Activated CD4-positive, alpha-beta T cell treated with anti-CD3 and anti-CD28 coated beads, Interleukin-2, amount 10 ng/mL, durations not matched to agents 24 days and 14 days (primary cell): ENCODE data around the gene PCYT2. TPM values are rescaled to one million over a fixed set of nuclear protein-coding genes. Genes with fewer than 3 reads are reported as not detected.

Experiments used
- DNase-seq: peaks from one replicate; pipeline ENCODE4 v3.0.0; 2022
- H3K27ac Mint-ChIP-seq: one replicate; pipeline ENCODE4 v1.8.0; 2022; ENCODE audit warnings: mild to moderate bottlenecking, mixed read lengths
- H3K27me3 Mint-ChIP-seq: one replicate; pipeline ENCODE4 v1.8.0; 2022; ENCODE audit warnings: mixed read lengths
- H3K36me3 Mint-ChIP-seq: one replicate; pipeline ENCODE4 v1.8.0; 2022; ENCODE audit warnings: low read depth, mild to moderate bottlenecking, mixed read lengths
- H3K4me1 Mint-ChIP-seq: one replicate; pipeline ENCODE4 v1.8.0; 2021; ENCODE audit warnings: mixed read lengths
- H3K4me3 Mint-ChIP-seq: one replicate; pipeline ENCODE4 v1.8.0; 2022; ENCODE audit warnings: mild to moderate bottlenecking, moderate library complexity, mixed read lengths
- H3K9me3 Mint-ChIP-seq: one replicate; pipeline ENCODE4 v1.8.0; 2021; ENCODE audit warnings: mixed read lengths
- intact Hi-C: fragments of 100-400 bp; cut with micrococcal nuclease; formaldehyde crosslinking; loops from one replicate; pipeline ENCODE4 v1.15.1; 2023
- total RNA-seq: library from RNA; stranded (reverse); gene quantifications from 2 replicates; pipeline ENCODE4 v1.2.3, GENCODE V29; 2022

Gene PCYT2
- total RNA-seq, 1 donor from 2014 or later, result 46.5 TPM

GRCh38 chr17:81899514-81900166 is 11.6 kb downstream of the PCYT2 start:
- H3K27ac Mint-ChIP-seq, result no peak overlapping the region
- intact Hi-C loops, result no loop called here
- no peak overlapping the region for H3K4me3 Mint-ChIP-seq
- peaks cover 17% of the 10 kb centered on the region for H3K36me3 Mint-ChIP-seq
- peaks cover 7% of the 10 kb centered on the region for H3K27me3 Mint-ChIP-seq
- no peaks in the 10 kb centered on the region for H3K9me3 Mint-ChIP-seq
- DNase-seq, result no peak
- peaks cover 4% of the 10 kb centered on the region for H3K4me1 Mint-ChIP-seq

- H3K4me1 Mint-ChIP-seq, result peaks cover 4% of the 10 kb centered on the region
- H3K9me3 Mint-ChIP-seq, result no peaks in the 10 kb centered on the region
- intact Hi-C loops, result no loop called here
- H3K36me3 Mint-ChIP-seq, result peaks cover 17% of the 10 kb centered on the region
- H3K4me3 Mint-ChIP-seq, result no peak overlapping the region
- DNase-seq, result no peak
- H3K27ac Mint-ChIP-seq, result no peak overlapping the region
- H3K27me3 Mint-ChIP-seq, result peaks cover 7% of the 10 kb centered on the region
These were observed 12.3 kb downstream of the PCYT2 start for GRCh38 chr17:81898885-81899284.

DNA sequence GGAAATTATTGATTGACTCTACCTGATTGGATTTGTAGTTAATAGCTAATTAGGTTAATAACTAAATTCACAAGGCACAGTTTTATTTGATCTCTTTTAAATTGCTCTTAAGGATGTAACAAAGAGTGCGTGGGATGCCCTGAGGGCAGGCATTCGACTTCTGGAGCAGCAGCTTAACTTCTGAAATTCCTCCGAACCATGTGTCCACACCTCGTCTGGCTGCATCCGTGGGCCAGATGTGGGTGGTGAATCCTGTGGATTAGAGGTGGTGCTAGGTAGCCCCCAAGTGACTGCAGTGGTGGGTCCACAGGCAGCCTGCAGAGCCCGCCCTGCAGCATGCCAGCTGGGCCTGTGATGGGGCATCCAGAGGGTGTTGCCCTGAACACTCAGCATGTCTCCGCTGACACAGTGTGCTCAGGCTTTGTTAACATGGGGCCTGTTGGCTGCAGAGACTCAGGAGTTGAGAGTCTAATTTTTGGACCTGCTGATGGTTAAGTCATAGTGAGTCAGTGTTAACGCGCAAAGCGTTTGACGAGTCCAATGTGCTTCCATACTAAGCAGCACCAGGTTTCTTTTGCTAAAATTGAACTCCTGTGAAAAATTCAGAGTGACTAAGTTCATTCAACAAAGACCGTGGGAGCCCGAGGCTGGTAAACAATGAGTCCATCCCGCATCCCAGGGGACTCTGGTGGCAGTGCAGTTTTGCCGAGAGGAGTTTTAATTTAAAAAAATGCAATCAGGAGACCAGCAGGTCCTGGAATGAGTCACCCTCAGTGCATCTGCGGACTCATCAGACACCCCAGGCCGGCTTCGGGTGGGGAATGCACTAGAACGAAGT is 13.0 kb downstream of the PCYT2 start:
- H3K4me1 Mint-ChIP-seq, result peaks cover 4% of the 10 kb centered on the region
- no peak for DNase-seq
- H3K36me3 Mint-ChIP-seq, result peaks cover 20% of the 10 kb centered on the region
- no peaks in the 10 kb centered on the region for H3K9me3 Mint-ChIP-seq
- H3K27ac Mint-ChIP-seq, result no peak overlapping the region
- peaks cover 7% of the 10 kb centered on the region for H3K27me3 Mint-ChIP-seq
- H3K4me3 Mint-ChIP-seq, result no peak overlapping the region
- intact Hi-C loops, result no loop called here

DNA sequence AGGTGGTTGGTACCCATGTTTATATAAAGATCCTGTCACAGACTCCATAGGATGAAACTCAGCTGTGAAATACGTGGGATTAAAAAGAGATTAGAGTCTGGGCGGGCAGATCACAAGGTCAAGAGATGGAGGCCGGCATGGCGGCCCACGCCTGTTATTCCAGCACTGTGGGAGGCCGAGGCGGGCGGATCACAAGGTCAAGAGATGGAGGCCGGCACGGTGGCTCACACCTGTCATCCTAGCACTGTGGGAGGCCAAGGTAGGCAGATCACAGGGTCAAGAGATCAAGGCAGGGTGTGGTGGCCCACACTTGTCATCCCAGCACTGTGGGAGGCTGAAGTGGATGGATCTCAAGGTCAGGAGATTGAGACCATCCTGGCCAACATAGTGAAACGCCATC is 15.8 kb downstream of the PCYT2 start:
- Mint-ChIP-seq H3K4me1 (peaks cover 6% of the 10 kb centered on the region), H3K27me3 (no peaks in the 10 kb centered on the region), H3K36me3 (peaks cover 22% of the 10 kb centered on the region), H3K27ac (no peak overlapping the region), H3K9me3 (no peaks in the 10 kb centered on the region), H3K4me3 (no peak overlapping the region)
- intact Hi-C loops, result no loop called here
- no peak for DNase-seq

GRCh38 chr17:81891303-81891552 is 20.0 kb downstream of the PCYT2 start:
- peak overlapping the region; percentile 94 for H3K4me3 Mint-ChIP-seq
- no peak for DNase-seq
- peaks cover 43% of the 10 kb centered on the region for H3K36me3 Mint-ChIP-seq

GRCh38 chr17:81890447-81891302 is 20.5 kb downstream of the PCYT2 start:
- peak overlapping the region; percentile 94 for H3K27ac Mint-ChIP-seq
- H3K4me3 Mint-ChIP-seq, result peak overlapping the region; percentile 88
- H3K27me3 Mint-ChIP-seq, result no peaks in the 10 kb centered on the region
- H3K9me3 Mint-ChIP-seq, result no peaks in the 10 kb centered on the region
- peak; percentile 80 for DNase-seq
- peaks cover 48% of the 10 kb centered on the region for H3K36me3 Mint-ChIP-seq
- intact Hi-C loops, result loop anchor here (1.0 to 2.0 kb wide), 3 partner anchors 20 to 132 kb away; partner anchors contain the start of genes CENPX and LRRC45
- peaks cover 17% of the 10 kb centered on the region for H3K4me1 Mint-ChIP-seq

More at GRCh38 chr17:81891303-81891552, 20.0 kb downstream of the PCYT2 start:
- Mint-ChIP-seq H3K9me3 (no peaks in the 10 kb centered on the region), H3K4me1 (peaks cover 16% of the 10 kb centered on the region), H3K27me3 (no peaks in the 10 kb centered on the region), H3K27ac (peak overlapping the region; percentile 98)
- intact Hi-C loops, result loop anchor here (1.0 to 2.0 kb wide), 3 partner anchors 21 to 132 kb away; partner anchors contain the start of genes CENPX and LRRC45

- DNase-seq, result no peak
- Mint-ChIP-seq H3K4me3 (peak overlapping the region; percentile 88), H3K9me3 (no peaks in the 10 kb centered on the region), H3K27me3 (no peaks in the 10 kb centered on the region), H3K4me1 (peaks cover 17% of the 10 kb centered on the region), H3K36me3 (peaks cover 56% of the 10 kb centered on the region), H3K27ac (peak overlapping the region; percentile 69)
- intact Hi-C loops, result loop anchor here (2.0 kb wide), 1 partner anchor 133 kb away; the partner anchor contains the start of genes CENPX and LRRC45
These were observed 21.6 kb downstream of the PCYT2 start for GRCh38 chr17:81889602-81890001.

DNA sequence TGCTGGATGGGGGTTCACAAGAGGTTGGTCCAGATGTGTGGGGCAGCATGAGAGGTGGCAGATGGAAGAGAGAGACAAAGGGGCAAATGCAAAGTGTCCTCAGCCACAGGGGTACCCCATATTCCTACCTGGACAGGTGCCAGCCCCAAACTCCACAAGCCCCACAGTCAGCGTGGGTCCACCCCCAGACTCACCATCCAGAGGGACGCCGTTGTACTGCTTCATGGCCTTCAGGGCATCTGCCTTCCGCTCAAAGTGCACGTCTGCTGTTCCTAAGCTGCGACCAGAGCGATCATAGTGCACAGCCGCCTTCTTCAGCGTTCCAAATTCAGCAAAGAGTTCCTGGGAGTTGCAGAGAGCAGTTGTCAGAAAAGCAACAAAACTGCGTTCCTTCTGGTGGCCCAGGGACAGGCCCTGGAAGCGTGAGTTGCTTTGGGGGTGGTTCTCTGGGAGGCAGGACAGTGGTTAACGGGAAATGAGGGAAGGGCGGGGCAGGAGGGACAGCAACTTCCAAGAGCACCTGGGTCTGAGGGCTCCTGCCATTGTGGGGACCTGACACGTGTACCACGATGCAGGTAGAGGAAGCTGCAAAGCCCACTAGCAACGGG is 22.1 kb downstream of the PCYT2 start:
- peak overlapping the region; percentile 70 for H3K4me3 Mint-ChIP-seq
- intact Hi-C loops, result no loop called here
- DNase-seq, result no peak

GRCh38 chr17:81888105-81888987 is 22.9 kb downstream of the PCYT2 start:
- intact Hi-C loops, result no loop called here
- H3K27me3 Mint-ChIP-seq, result no peaks in the 10 kb centered on the region
- peak overlapping the region; percentile 64 for H3K27ac Mint-ChIP-seq
- H3K36me3 Mint-ChIP-seq, result peaks cover 57% of the 10 kb centered on the region
- H3K4me1 Mint-ChIP-seq, result peaks cover 17% of the 10 kb centered on the region
- no peak for DNase-seq
- peak overlapping the region; percentile 70 for H3K4me3 Mint-ChIP-seq
- no peaks in the 10 kb centered on the region for H3K9me3 Mint-ChIP-seq

More for the DNA sequence above, 22.1 kb downstream of the PCYT2 start:
- Mint-ChIP-seq H3K27me3 (no peaks in the 10 kb centered on the region), H3K36me3 (peaks cover 60% of the 10 kb centered on the region), H3K9me3 (no peaks in the 10 kb centered on the region), H3K4me1 (peaks cover 17% of the 10 kb centered on the region), H3K27ac (peak overlapping the region; percentile 69)

- Mint-ChIP-seq H3K4me1 (peaks cover 13% of the 10 kb centered on the region), H3K36me3 (peaks cover 65% of the 10 kb centered on the region), H3K9me3 (no peaks in the 10 kb centered on the region), H3K4me3 (no peak overlapping the region), H3K27me3 (no peaks in the 10 kb centered on the region), H3K27ac (peak overlapping the region; percentile 56)
- no peak for DNase-seq
- intact Hi-C loops, result no loop called here
These were observed 25.2 kb downstream of the PCYT2 start for GRCh38 chr17:81885869-81886548.

GRCh38 chr17:81885454-81885853 is 25.7 kb downstream of the PCYT2 start:
- H3K4me3 Mint-ChIP-seq, result no peak overlapping the region
- peak overlapping the region; percentile 14 for H3K27ac Mint-ChIP-seq
- H3K9me3 Mint-ChIP-seq, result no peaks in the 10 kb centered on the region
- peaks cover 64% of the 10 kb centered on the region for H3K36me3 Mint-ChIP-seq
- no peak for DNase-seq
- no peaks in the 10 kb centered on the region for H3K27me3 Mint-ChIP-seq
- intact Hi-C loops, result no loop called here
- H3K4me1 Mint-ChIP-seq, result peaks cover 13% of the 10 kb centered on the region

- Mint-ChIP-seq H3K36me3 (peaks cover 63% of the 10 kb centered on the region), H3K4me1 (peaks cover 13% of the 10 kb centered on the region), H3K4me3 (no peak overlapping the region), H3K27me3 (no peaks in the 10 kb centered on the region), H3K27ac (no peak overlapping the region), H3K9me3 (no peaks in the 10 kb centered on the region)
- intact Hi-C loops, result no loop called here
- no peak for DNase-seq
These were observed 26.2 kb downstream of the PCYT2 start for GRCh38 chr17:81884968-81885367.
